ENCODE measurements around the gene RASSF5. TPM values are rescaled to one million over a fixed set of nuclear protein-coding genes. Genes with fewer than 3 reads are reported as not detected.

RASSF5 gene
- total and polyA plus RNA-seq, 9 of the 15 experiments (the other 6 are each of a cell fraction or from before 2014, with no cell fraction given) = 6.1 to 41.0 (median 25.2) TPM

DNA sequence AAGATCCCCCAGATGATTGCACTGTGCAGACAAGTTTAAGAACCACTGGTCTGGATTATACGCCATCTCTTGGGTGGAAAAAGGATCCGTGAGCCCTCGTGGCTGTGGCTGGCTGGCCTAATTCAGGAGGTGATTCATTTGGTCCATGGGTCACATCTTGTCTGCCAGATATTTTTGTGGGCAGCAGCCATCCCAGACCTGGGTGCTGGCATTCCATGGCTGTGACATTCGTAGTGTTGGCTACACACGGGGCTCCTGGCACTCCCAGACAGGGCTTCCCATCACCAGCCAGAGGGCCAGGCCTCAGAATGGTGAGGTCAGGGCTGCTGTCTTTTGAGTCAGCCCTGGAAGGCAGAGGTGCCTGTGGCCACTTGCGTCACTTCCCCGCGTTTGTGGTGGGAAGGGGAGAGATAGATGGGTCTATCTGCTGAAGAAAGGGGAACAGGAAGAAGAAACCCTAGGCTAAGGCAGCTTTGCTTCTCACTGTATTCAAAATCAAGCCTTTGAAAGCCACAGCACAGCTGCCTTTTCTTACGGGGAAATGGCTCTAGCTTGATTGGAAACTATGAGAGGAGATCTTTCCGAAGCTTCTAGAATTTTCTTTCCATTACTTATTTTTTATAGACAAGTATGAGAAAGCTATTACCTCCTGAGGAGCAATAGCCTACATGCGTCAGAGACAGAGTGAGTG is 72.6 kb downstream of the RASSF5 start (continued):
- TF ChIP-seq, protein P1, sequence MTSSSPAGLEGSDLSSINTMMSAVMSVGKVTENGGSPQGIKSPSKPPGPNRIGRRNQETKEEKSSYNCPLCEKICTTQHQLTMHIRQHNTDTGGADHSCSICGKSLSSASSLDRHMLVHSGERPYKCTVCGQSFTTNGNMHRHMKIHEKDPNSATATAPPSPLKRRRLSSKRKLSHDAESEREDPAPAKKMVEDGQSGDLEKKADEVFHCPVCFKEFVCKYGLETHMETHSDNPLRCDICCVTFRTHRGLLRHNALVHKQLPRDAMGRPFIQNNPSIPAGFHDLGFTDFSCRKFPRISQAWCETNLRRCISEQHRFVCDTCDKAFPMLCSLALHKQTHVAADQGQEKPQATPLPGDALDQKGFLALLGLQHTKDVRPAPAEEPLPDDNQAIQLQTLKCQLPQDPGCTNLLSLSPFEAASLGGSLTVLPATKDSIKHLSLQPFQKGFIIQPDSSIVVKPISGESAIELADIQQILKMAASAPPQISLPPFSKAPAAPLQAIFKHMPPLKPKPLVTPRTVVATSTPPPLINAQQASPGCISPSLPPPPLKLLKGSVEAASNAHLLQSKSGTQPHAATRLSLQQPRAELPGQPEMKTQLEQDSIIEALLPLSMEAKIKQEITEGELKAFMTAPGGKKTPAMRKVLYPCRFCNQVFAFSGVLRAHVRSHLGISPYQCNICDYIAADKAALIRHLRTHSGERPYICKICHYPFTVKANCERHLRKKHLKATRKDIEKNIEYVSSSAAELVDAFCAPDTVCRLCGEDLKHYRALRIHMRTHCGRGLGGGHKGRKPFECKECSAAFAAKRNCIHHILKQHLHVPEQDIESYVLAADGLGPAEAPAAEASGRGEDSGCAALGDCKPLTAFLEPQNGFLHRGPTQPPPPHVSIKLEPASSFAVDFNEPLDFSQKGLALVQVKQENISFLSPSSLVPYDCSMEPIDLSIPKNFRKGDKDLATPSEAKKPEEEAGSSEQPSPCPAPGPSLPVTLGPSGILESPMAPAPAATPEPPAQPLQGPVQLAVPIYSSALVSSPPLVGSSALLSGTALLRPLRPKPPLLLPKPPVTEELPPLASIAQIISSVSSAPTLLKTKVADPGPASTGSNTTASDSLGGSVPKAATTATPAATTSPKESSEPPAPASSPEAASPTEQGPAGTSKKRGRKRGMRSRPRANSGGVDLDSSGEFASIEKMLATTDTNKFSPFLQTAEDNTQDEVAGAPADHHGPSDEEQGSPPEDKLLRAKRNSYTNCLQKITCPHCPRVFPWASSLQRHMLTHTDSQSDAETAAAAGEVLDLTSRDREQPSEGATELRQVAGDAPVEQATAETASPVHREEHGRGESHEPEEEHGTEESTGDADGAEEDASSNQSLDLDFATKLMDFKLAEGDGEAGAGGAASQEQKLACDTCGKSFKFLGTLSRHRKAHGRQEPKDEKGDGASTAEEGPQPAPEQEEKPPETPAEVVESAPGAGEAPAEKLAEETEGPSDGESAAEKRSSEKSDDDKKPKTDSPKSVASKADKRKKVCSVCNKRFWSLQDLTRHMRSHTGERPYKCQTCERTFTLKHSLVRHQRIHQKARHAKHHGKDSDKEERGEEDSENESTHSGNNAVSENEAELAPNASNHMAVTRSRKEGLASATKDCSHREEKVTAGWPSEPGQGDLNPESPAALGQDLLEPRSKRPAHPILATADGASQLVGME (CRISPR knock-in tag; IDR thresholded peaks at IDR 0.05) = 0 out of 2 replicates have a peak, but pooled peaks have one; percentile 63
- TF ChIP-seq ZNF217 (CRISPR knock-in tag; IDR thresholded peaks at IDR 0.05) (no peak), BHLHE40 (IDR thresholded peaks at IDR 0.05; ENCODE audit: low read length) (0 out of 2 replicates have a peak, but pooled peaks have one; percentile 19), PHF20 (IDR thresholded peaks at IDR 0.05; ENCODE audit: partially characterized antibody) (no peak), POLR2A (conservative IDR thresholded peaks at IDR 0.05) (no peak), ID3 (CRISPR knock-in tag; IDR thresholded peaks at IDR 0.05) (no peak), ID3 (tag; IDR thresholded peaks at IDR 0.05) (peak; percentile 54; the same call in 1 of the 2 replicates), PHF21A (IDR thresholded peaks at IDR 0.05; ENCODE audit: borderline replicate concordance, low read depth) (no peak), MCM7 (IDR thresholded peaks at IDR 0.05) (no peak), ZHX1 (conservative IDR thresholded peaks at IDR 0.05; ENCODE audit: low read length) (no peak), RB1 (IDR thresholded peaks at IDR 0.05; ENCODE audit: low read depth) (no peak)
- TF ChIP-seq, protein P2, sequence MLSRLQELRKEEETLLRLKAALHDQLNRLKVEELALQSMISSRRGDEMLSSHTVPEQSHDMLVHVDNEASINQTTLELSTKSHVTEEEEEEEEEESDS (CRISPR knock-in tag; IDR thresholded peaks at IDR 0.05) = no peak
- TF ChIP-seq, protein P3, sequence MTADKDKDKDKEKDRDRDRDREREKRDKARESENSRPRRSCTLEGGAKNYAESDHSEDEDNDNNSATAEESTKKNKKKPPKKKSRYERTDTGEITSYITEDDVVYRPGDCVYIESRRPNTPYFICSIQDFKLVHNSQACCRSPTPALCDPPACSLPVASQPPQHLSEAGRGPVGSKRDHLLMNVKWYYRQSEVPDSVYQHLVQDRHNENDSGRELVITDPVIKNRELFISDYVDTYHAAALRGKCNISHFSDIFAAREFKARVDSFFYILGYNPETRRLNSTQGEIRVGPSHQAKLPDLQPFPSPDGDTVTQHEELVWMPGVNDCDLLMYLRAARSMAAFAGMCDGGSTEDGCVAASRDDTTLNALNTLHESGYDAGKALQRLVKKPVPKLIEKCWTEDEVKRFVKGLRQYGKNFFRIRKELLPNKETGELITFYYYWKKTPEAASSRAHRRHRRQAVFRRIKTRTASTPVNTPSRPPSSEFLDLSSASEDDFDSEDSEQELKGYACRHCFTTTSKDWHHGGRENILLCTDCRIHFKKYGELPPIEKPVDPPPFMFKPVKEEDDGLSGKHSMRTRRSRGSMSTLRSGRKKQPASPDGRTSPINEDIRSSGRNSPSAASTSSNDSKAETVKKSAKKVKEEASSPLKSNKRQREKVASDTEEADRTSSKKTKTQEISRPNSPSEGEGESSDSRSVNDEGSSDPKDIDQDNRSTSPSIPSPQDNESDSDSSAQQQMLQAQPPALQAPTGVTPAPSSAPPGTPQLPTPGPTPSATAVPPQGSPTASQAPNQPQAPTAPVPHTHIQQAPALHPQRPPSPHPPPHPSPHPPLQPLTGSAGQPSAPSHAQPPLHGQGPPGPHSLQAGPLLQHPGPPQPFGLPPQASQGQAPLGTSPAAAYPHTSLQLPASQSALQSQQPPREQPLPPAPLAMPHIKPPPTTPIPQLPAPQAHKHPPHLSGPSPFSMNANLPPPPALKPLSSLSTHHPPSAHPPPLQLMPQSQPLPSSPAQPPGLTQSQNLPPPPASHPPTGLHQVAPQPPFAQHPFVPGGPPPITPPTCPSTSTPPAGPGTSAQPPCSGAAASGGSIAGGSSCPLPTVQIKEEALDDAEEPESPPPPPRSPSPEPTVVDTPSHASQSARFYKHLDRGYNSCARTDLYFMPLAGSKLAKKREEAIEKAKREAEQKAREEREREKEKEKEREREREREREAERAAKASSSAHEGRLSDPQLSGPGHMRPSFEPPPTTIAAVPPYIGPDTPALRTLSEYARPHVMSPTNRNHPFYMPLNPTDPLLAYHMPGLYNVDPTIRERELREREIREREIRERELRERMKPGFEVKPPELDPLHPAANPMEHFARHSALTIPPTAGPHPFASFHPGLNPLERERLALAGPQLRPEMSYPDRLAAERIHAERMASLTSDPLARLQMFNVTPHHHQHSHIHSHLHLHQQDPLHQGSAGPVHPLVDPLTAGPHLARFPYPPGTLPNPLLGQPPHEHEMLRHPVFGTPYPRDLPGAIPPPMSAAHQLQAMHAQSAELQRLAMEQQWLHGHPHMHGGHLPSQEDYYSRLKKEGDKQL (CRISPR knock-in tag; IDR thresholded peaks at IDR 0.05; ENCODE audit: borderline replicate concordance) = no peak

Measured in K562 (cell line).